CD14-positive monocyte (primary cell): ENCODE measurements around the gene ZBED4. TPM values are rescaled to one million over a fixed set of nuclear protein-coding genes. Genes with fewer than 3 reads are reported as not detected.

ENCODE experiments used
- DNase-seq, 3 donors: peaks; one replicate each; pipeline ENCODE4 v3.0.0-alpha.2; 2011 to 2022
- H2AFZ ChIP-seq: 2 replicates; pipeline ENCODE4 v1.6.0; 2012; ENCODE audit warnings: mild to moderate bottlenecking, low read depth, low read length, inconsistent platforms; ENCODE audit not compliant: insufficient read depth, poor library complexity, severe bottlenecking
- H3K27ac ChIP-seq, 2 donors: 1 replicate in 1 of 2; 2 replicates in 1 of 2; pipeline ENCODE4 v1.5.1; 2012 to 2013; ENCODE audit warnings: low read length in 2 of 2, control low read depth in 1 of 2, inconsistent platforms in 1 of 2, low read depth in 1 of 2, mild to moderate bottlenecking in 1 of 2
- H3K27me3 ChIP-seq, 2 donors: one replicate each; pipeline versions ENCODE4 v1.6.0 to v1.6.1; 2011 to 2013; ENCODE audit warnings: low read length in 2 of 2; ENCODE audit not compliant: control insufficient read depth in 2 of 2, insufficient read depth in 2 of 2
- H3K36me3 ChIP-seq, 2 donors: replicated peaks in 1 of 2; 1 replicate in 1 of 2; 2 replicates in 1 of 2; pipeline versions ENCODE4 v1.5.1 to v1.6.1; 2012 to 2013; ENCODE audit warnings: low read length in 2 of 2, control low read depth in 1 of 2, inconsistent platforms in 1 of 2, mild to moderate bottlenecking in 1 of 2; ENCODE audit not compliant: insufficient read depth in 2 of 2, control insufficient read depth in 1 of 2
- H3K4me1 ChIP-seq, 2 donors: 1 replicate in 1 of 2; 2 replicates in 1 of 2; pipeline versions ENCODE4 v1.5.1 to v1.6.1; 2012 to 2013; ENCODE audit warnings: low read length in 2 of 2, control low read depth in 1 of 2, inconsistent platforms in 1 of 2, mild to moderate bottlenecking in 1 of 2, moderate library complexity in 1 of 2; ENCODE audit not compliant: insufficient read depth in 2 of 2, control insufficient read depth in 1 of 2
- H3K4me2 ChIP-seq: replicated peaks from 2 replicates; pipeline ENCODE3; 2012; ENCODE audit warnings: low read length, moderate library complexity, mild to moderate bottlenecking; ENCODE audit not compliant: poor library complexity, severe bottlenecking; ENCODE audit errors: extremely low read depth
- H3K4me3 ChIP-seq, 3 experiments: fragments of 200-600 bp in 1 of 3; sonication (generic) in 1 of 3; replicated peaks in 1 of 3; 1 replicate in 2 of 3; 2 replicates in 1 of 3; pipeline ENCODE4 v1.5.1; 2011 to 2013; ENCODE audit warnings: low read length in 3 of 3, mild to moderate bottlenecking in 3 of 3, control low read depth in 2 of 3, low read depth in 2 of 3, inconsistent platforms in 1 of 3, moderate library complexity in 1 of 3
- H3K79me2 ChIP-seq: 2 replicates; pipeline ENCODE4 v1.6.0; 2012; ENCODE audit warnings: mild to moderate bottlenecking, control low read depth, inconsistent platforms, low read length, moderate library complexity; ENCODE audit not compliant: insufficient read depth
- H3K9ac ChIP-seq: 2 replicates; pipeline ENCODE4 v1.6.0; 2017; ENCODE audit warnings: low read length, mild to moderate bottlenecking; ENCODE audit not compliant: insufficient read depth, poor library complexity, severe bottlenecking
- H3K9me3 ChIP-seq, 2 donors: replicated peaks in 1 of 2; 1 replicate in 1 of 2; 2 replicates in 1 of 2; pipeline versions ENCODE4 v1.5.1 to v1.6.1; 2012 to 2013; ENCODE audit warnings: low read length in 2 of 2, control low read depth in 1 of 2; ENCODE audit not compliant: control insufficient read depth in 1 of 2, insufficient read depth in 1 of 2
- H4K20me1 ChIP-seq: 2 replicates; pipeline ENCODE4 v1.6.0; 2012; ENCODE audit warnings: mild to moderate bottlenecking, low read length, control low read depth, moderate library complexity; ENCODE audit not compliant: insufficient read depth
- H3K27ac Mint-ChIP-seq, 7 donors: one replicate each; pipeline ENCODE4 v1.8.0; 2020; ENCODE audit warnings: mild to moderate bottlenecking in 7 of 7, mixed read lengths in 7 of 7, moderate library complexity in 6 of 7, inconsistent platforms in 2 of 7
- H3K27me3 Mint-ChIP-seq, 3 donors: one replicate each; pipeline ENCODE4 v1.8.0; 2021 to 2022; ENCODE audit warnings: low read depth in 3 of 3, mild to moderate bottlenecking in 3 of 3, mixed read lengths in 3 of 3, moderate library complexity in 3 of 3, inconsistent platforms in 1 of 3
- H3K36me3 Mint-ChIP-seq, 2 donors: one replicate each; pipeline ENCODE4 v1.8.0; 2020; ENCODE audit warnings: mixed read lengths in 2 of 2, inconsistent platforms in 1 of 2, mild to moderate bottlenecking in 1 of 2
- H3K4me1 Mint-ChIP-seq: one replicate; pipeline ENCODE4 v1.8.0; 2020; ENCODE audit warnings: mild to moderate bottlenecking, mixed read lengths
- H3K4me3 Mint-ChIP-seq, 2 donors: one replicate each; pipeline ENCODE4 v1.8.0; 2020; ENCODE audit warnings: mild to moderate bottlenecking in 2 of 2, mixed read lengths in 2 of 2, moderate library complexity in 1 of 2
- H3K9me3 Mint-ChIP-seq, 7 donors: one replicate each; pipeline ENCODE4 v1.8.0; 2020 to 2022; ENCODE audit warnings: mixed read lengths in 7 of 7, mild to moderate bottlenecking in 6 of 7, moderate library complexity in 6 of 7, inconsistent platforms in 2 of 7
- WGBS: methylation state at CpG from one replicate; pipeline ENCODE4 v1.1.5; 2013; ENCODE audit warnings: missing lambda C conversion rate; ENCODE audit not compliant: insufficient coverage; 5-methylcytosine and 5-hydroxymethylcytosine counted together
- intact Hi-C, 2 donors: fragments of 100-400 bp; cut with micrococcal nuclease; formaldehyde crosslinking; loops; one replicate each; pipeline versions ENCODE4 v1.15.0 to v1.15.1; 2023
- polyA plus RNA-seq, 3 donors: library from polyadenylated mRNA; depleted of rRNA in 1 of 3; unstranded in 2 of 3; stranded (reverse) in 1 of 3; fragments of 300-500 nt in 2 of 3; fragments of >200 nt in 1 of 3; fragmentation: Illumina TruSeq in 2 of 3; gene quantifications; 1 replicate in 2 of 3; 2 replicates in 1 of 3; pipeline ENCODE4 v1.2.3, GENCODE V29; 2012 to 2021
- TF ChIP-seq, protein P1 (sequence below): fragments of 200-600 bp; IDR thresholded peaks from one replicate; pipeline ENCODE4 v1.8.0; 2022; ENCODE audit warnings: antibody characterized with exemption, mild to moderate bottlenecking

Gene ZBED4
- polyA plus RNA-seq, 3 donors: 3.8 to 8.2 (median 5.7) TPM

DNA sequence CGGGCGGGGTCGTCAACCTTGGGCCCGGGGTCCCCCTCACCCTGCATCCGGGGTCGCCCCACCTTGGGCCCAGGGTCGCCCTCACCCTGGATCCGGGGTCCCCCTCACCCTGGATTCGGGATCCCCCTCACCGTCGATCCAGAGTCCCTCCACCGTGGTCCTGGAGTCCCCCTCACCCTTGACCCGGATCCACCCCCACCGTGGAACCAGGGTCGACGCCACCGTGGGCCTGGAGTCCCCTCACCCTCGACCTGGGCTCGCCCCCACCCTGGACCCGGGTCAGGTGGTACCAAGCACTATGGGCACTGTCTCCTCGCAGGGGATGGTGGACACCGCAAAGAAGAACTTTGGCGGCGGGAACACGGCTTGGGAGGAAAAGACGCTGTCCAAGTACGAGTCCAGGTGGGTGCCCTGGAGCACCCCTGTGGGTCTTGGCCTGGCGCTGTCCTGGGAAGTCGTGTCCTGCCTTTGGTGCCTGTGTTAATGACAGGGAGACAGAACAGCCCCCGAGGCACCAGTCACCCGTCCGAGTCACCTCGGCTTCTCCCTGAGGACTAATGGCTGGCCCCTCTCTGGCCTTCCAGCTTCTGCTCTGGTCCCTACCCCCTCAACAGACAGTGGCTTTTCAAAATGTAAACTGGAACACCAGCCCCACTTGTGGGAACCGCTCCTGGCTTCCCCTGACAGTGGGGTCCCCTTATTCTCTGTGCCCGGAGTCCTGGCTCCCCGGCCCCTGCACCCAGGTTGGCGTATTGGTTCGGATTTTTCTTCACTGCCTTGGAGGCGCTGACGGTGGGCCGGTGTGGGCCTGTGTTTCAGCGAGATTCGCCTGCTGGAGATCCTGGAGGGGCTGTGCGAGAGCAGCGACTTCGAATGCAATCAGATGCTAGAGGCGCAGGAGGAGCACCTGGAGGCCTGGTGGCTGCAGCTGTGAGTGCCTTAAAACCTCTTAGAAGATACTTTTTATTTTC is 65.6 kb downstream of the ZBED4 start:
- no peak for DNase-seq
- Histone ChIP-seq H3K27me3 (no peaks in the 10 kb centered on the region), H4K20me1 (no peaks in the 10 kb centered on the region), H3K36me3 (peaks cover 2 to 19% of the 10 kb centered on the region in 2 donors), H2AFZ (peak overlapping the region; percentile 80), H3K79me2 (peaks cover 21% of the 10 kb centered on the region), H3K4me3 (peak overlapping the region; percentile 53 to 87 (median 55)), H3K4me2 (peak overlapping the region; percentile 93), H3K27ac (peak overlapping the region in 1 of 2 donors; percentile 75), H3K4me1 (peaks cover 20 to 23% of the 10 kb centered on the region in 2 donors), H3K9me3 (no peaks in the 10 kb centered on the region), H3K9ac (peak overlapping the region; percentile 91)
- TF ChIP-seq, protein P1, sequence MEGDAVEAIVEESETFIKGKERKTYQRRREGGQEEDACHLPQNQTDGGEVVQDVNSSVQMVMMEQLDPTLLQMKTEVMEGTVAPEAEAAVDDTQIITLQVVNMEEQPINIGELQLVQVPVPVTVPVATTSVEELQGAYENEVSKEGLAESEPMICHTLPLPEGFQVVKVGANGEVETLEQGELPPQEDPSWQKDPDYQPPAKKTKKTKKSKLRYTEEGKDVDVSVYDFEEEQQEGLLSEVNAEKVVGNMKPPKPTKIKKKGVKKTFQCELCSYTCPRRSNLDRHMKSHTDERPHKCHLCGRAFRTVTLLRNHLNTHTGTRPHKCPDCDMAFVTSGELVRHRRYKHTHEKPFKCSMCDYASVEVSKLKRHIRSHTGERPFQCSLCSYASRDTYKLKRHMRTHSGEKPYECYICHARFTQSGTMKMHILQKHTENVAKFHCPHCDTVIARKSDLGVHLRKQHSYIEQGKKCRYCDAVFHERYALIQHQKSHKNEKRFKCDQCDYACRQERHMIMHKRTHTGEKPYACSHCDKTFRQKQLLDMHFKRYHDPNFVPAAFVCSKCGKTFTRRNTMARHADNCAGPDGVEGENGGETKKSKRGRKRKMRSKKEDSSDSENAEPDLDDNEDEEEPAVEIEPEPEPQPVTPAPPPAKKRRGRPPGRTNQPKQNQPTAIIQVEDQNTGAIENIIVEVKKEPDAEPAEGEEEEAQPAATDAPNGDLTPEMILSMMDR: no peak
- peaks cover 23% of the 10 kb centered on the region for H3K4me1 Mint-ChIP-seq
- peaks cover 0 to 2% (median 0%) of the 10 kb centered on the region in 3 donors for H3K27me3 Mint-ChIP-seq
- 47% methylated on average over 43 of the region's 47 CpGs for WGBS
- intact Hi-C loops: loop anchor here in 1 of 2 donors (2.0 kb wide), 1 partner anchor 70 kb away; no protein-coding TSS in a partner anchor
- H3K9me3 Mint-ChIP-seq: no peaks in the 10 kb centered on the region
- H3K36me3 Mint-ChIP-seq: peaks cover 24 to 32% of the 10 kb centered on the region in 2 donors
- H3K4me3 Mint-ChIP-seq: peak overlapping the region; percentile 72 to 73
- H3K27ac Mint-ChIP-seq: peak overlapping the region in 3 of 7 donors; percentile 50 to 76 (median 61)

DNA sequence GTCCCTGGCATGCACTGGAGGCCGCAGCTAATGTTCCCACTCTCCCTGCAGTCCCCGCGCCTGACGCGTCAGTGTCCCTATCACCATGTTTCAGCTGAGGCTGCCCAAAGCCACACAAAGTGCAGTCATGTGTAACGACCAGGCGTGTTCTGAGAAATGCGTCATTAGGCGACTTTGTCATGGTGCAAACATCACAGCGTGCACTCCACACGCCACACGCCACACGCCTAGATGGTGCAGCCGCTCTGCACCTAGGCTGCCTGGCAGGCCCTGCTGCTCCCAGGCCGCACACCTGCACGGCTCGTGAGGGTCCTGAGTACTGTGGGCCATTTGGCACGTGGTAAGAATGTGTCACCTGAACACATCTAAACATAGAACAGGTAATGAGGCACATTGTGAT is 67.2 kb downstream of the ZBED4 start:
- TF ChIP-seq, protein P1: no peak
- no peak overlapping the region for H3K27ac Mint-ChIP-seq
- WGBS: 98% methylated on average over 14 of the region's 18 CpGs
- no peaks in the 10 kb centered on the region for H3K27me3 ChIP-seq
- no peaks in the 10 kb centered on the region for H3K9me3 Mint-ChIP-seq
- H2AFZ ChIP-seq: no peak overlapping the region
- no peak overlapping the region for H3K4me3 Mint-ChIP-seq
- H4K20me1 ChIP-seq: no peaks in the 10 kb centered on the region
- H3K27me3 Mint-ChIP-seq: peaks cover 0 to 4% (median 0%) of the 10 kb centered on the region in 3 donors
- no peak overlapping the region for H3K4me3 ChIP-seq
- no peaks in the 10 kb centered on the region for H3K9me3 ChIP-seq
- no peak overlapping the region for H3K27ac ChIP-seq
- peaks cover 32% of the 10 kb centered on the region for H3K4me1 Mint-ChIP-seq
- intact Hi-C loops: loop anchor here in 1 of 2 donors (10.0 kb wide), 1 partner anchor 284 kb away; the partner anchor contains the start of gene SELENOO
- peaks cover 21% of the 10 kb centered on the region for H3K79me2 ChIP-seq
- peaks cover 2 to 19% of the 10 kb centered on the region in 2 donors for H3K36me3 ChIP-seq
- H3K36me3 Mint-ChIP-seq: peaks cover 26 to 34% of the 10 kb centered on the region in 2 donors
- no peak overlapping the region for H3K4me2 ChIP-seq
- no peak overlapping the region for H3K9ac ChIP-seq
- peaks cover 29 to 31% of the 10 kb centered on the region in 2 donors for H3K4me1 ChIP-seq
- DNase-seq: no peak
